Natural killer cell treated with Interleukin-12 subunit alpha and Interleukin-12 subunit beta and Interleukin-15 and Interleukin-18, amount 100 ng/mL, for 72 hours (primary cell): ENCODE measurements around the gene TM9SF3. TPM values are rescaled to one million over a fixed set of nuclear protein-coding genes. Genes with fewer than 3 reads are reported as not detected.

ENCODE experiments used
- ATAC-seq, 2 donors: fragments of 150-1000 bp; cut with Tn5 transposase in 1 of 2; sonication (Bioruptor Pico), chemical (Tn5 transposase) in 1 of 2; 2 replicates each; pipeline ENCODE4 v1.10.0; 2021
- DNase-seq: peaks from one replicate; pipeline ENCODE4 v3.0.0; 2022; ENCODE audit warnings: low spot score
- H3K27ac Mint-ChIP-seq, 2 donors: 1 replicate in 1 of 2; 2 replicates in 1 of 2; pipeline ENCODE4 v1.8.0; 2022; ENCODE audit warnings: mixed read lengths in 2 of 2, mild to moderate bottlenecking in 1 of 2, moderate library complexity in 1 of 2
- H3K27me3 Mint-ChIP-seq, 2 donors: 1 replicate in 1 of 2; 2 replicates in 1 of 2; pipeline ENCODE4 v1.8.0; 2022; ENCODE audit warnings: mixed read lengths in 2 of 2
- H3K36me3 Mint-ChIP-seq: one replicate; pipeline ENCODE4 v1.8.0; 2022; ENCODE audit warnings: mixed read lengths
- H3K4me1 Mint-ChIP-seq, 2 donors: 1 replicate in 1 of 2; 2 replicates in 1 of 2; pipeline ENCODE4 v1.8.0; 2022; ENCODE audit warnings: low read depth in 2 of 2, mixed read lengths in 2 of 2, mild to moderate bottlenecking in 1 of 2
- H3K4me3 Mint-ChIP-seq: one replicate; pipeline ENCODE4 v1.8.0; 2022; ENCODE audit warnings: mixed read lengths
- H3K9me3 Mint-ChIP-seq: 2 replicates; pipeline ENCODE4 v1.8.0; 2022; ENCODE audit warnings: mixed read lengths
- total RNA-seq, 2 donors: library from RNA; stranded (reverse); gene quantifications; one replicate each; pipeline ENCODE4 v1.2.3, GENCODE V29; 2022

The TM9SF3 gene
- total RNA-seq, 2 donors from 2014 or later = 73.0 to 104 TPM

DNA sequence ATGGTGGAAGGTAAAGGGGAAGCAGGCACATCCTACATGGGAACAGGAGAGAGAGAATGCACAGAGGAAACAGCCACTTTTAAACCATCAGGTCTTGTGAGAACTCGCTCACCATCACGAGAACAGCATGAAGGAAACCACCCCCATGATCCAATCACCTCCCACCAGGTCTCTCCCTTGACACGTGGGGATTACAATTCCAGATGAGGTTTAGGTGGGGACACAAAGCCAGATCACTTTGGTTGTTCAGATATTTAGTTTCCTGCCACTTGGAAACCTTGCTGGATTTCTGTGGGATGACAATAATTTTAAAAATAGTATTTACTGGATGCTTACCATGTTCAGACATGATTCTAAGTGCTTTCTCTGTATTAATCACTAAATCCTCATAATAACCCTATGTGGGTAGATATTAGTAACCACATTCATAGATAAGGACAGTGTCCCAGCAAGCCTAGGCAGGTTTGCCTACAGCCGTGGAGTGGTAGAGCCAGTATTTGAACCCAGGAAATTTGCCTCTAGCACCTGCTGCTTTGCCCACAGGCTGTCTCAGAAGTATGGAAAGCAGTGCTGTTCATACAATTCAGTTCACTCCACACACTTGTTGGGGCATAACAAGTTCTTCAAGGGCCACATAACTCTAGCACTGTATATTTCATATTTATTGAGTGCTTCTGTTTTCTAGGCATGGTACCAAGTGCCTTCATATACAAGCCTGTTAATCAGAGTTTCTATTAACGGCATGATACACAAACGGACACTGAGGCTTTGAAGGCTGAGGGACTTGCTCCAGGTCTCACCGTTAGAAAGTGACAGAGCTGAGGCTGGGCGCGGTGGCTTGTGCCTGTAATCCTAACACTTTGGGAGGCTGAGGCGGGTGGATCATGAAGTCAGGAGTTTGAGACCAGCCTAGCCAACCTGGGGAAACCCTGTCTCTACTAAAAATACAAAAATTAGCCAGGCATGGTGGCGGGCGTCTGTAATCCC lies 81.4 kb downstream of the TM9SF3 start:
- no peak overlapping the region for H3K4me3 Mint-ChIP-seq
- DNase-seq (no peak), ATAC-seq (no peak)
- H3K27me3 Mint-ChIP-seq = peaks cover 5 to 8% of the 10 kb centered on the region in 2 donors
- H3K4me1 Mint-ChIP-seq = no peaks in the 10 kb centered on the region
- no peak overlapping the region for H3K27ac Mint-ChIP-seq
- no peaks in the 10 kb centered on the region for H3K9me3 Mint-ChIP-seq
- H3K36me3 Mint-ChIP-seq = no peaks in the 10 kb centered on the region

DNA sequence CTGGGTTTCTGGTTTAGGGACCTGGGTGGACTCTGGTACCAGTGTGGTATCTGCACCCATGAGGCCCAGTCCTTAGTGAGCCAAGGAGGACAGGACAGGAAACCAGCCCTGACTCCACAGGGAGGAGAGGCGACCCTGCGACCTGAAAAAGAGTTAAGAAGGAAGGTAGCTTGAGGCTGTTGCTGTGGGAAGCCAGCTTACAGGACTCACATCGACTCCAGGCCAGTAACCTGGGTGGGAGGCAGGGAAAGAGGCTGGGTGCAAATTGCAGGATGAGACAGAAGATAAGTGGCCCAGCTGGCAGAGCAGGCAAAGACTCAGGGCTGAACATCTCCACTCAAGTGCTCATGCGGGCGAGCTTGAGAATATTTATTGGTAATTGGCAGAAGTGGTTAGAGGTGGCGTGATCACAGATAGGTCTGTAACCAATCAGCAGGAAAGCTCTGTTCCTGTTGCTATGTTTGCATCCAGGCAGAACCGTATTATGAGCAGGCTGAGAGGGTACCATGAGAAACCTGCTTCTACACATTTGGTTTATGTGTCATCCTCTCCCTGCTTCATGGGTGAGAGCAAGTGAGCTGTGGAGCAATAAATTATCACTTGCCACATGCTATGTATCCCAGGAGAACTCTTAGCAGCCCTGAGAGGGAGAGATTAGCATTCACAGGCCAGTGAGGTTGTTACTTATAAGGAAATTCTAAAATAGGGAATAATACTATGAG lies 84.1 kb downstream of the TM9SF3 start:
- H3K27ac Mint-ChIP-seq = no peak overlapping the region
- no peaks in the 10 kb centered on the region for H3K36me3 Mint-ChIP-seq
- H3K4me3 Mint-ChIP-seq = no peak overlapping the region
- DNase-seq = no peak
- H3K9me3 Mint-ChIP-seq = no peaks in the 10 kb centered on the region
- peak in 1 of 2 donors; percentile 32 for ATAC-seq
- no peaks in the 10 kb centered on the region for H3K4me1 Mint-ChIP-seq
- H3K27me3 Mint-ChIP-seq = peaks cover 7 to 14% of the 10 kb centered on the region in 2 donors

DNA sequence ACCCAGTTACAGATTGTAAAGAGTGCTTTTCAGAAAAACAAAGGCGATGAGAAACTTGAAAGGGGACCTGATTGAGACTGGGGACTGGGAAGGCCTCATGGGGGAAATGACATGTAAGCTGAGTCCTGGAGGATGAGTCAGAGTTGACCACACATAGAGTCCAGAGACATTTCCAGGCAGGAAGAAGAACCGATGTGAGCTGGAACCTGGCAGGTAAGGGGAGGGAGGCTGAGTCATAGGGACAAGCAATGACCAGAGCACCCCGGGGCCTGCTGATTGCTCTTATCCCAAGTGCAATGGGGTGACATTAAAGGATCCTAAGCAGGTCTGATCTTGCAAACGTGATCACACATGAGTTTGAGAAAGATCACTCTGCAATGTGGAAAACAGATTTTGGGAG lies 84.8 kb downstream of the TM9SF3 start:
- DNase-seq (no peak), ATAC-seq (no peak)
- H3K9me3 Mint-ChIP-seq = no peaks in the 10 kb centered on the region
- no peak overlapping the region for H3K4me3 Mint-ChIP-seq
- H3K27me3 Mint-ChIP-seq = peaks cover 13 to 20% of the 10 kb centered on the region in 2 donors
- H3K36me3 Mint-ChIP-seq = no peaks in the 10 kb centered on the region
- H3K4me1 Mint-ChIP-seq = no peaks in the 10 kb centered on the region
- H3K27ac Mint-ChIP-seq = no peak overlapping the region

DNA sequence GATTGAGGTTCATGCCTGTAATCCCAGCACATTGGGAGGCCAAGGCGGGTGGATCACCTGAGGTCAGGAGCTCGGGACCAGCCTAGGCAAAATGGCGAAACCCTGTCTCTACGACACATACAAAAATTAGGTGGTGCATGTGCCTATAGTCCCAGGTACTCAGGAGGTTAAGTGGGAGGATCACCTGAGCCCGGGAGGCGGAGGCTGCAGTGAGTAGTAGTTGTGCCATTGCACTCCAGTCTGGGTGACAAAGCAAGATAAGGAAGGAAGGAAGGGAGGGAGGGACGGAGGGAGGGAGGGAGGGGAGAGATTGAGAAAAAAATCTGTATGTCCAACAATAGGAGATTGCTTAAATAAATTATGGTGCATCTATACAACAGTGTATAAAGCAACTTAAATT lies 86.3 kb downstream of the TM9SF3 start:
- Mint-ChIP-seq H3K4me1 (no peaks in the 10 kb centered on the region), H3K27me3 (peaks cover 13 to 26% of the 10 kb centered on the region in 2 donors), H3K9me3 (no peaks in the 10 kb centered on the region), H3K36me3 (no peaks in the 10 kb centered on the region), H3K4me3 (no peak overlapping the region), H3K27ac (no peak overlapping the region)
- ATAC-seq (no peak), DNase-seq (no peak)

DNA sequence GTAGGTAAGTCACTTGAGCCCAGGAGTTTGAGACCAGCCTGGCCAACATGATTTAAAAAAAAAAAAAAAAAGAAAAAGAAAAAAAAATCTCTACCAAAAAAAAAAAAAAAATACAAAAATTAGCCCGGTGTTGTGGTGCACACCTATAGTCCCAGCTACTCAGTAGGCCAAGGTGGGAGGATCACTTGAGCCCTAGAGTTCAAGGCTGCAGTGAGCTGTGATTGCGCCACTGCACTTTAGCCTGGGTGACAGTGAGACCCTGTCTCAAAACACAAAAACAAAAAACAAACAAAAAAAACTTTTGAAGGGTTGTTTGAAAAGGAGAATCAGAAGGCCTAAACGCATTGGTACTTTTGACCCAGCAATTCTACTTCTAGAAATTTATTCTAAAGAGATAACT lies 86.8 kb downstream of the TM9SF3 start:
- peaks cover 13 to 26% of the 10 kb centered on the region in 2 donors for H3K27me3 Mint-ChIP-seq
- DNase-seq (no peak), ATAC-seq (no peak)
- H3K27ac Mint-ChIP-seq = no peak overlapping the region
- H3K4me3 Mint-ChIP-seq = no peak overlapping the region
- no peaks in the 10 kb centered on the region for H3K4me1 Mint-ChIP-seq
- H3K36me3 Mint-ChIP-seq = no peaks in the 10 kb centered on the region
- no peaks in the 10 kb centered on the region for H3K9me3 Mint-ChIP-seq

DNA sequence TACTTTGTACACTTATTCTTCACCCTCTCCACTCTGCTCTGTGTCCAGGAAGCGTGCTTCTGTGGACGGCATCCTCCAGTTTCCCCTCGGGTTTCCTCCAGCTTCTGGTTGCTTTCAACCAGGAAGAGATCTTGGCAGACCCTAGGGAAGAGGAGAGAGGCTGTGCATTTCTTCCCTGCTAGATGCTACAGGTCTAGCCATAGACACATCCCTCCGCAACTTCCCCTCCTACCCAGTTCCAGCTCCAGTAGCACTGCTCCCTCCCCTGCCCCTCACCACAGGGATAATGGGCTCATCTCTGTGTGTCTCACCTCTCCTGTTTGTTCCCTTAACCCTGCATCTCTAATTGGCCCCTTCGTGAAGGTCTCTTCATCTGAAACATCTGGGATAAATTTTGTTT lies 89.4 kb downstream of the TM9SF3 start:
- H3K4me1 Mint-ChIP-seq = no peaks in the 10 kb centered on the region
- DNase-seq = no peak
- no peak overlapping the region for H3K27ac Mint-ChIP-seq
- H3K27me3 Mint-ChIP-seq = peaks cover 21 to 35% of the 10 kb centered on the region in 2 donors
- ATAC-seq = no peak
- no peaks in the 10 kb centered on the region for H3K36me3 Mint-ChIP-seq
- H3K9me3 Mint-ChIP-seq = no peaks in the 10 kb centered on the region
- no peak overlapping the region for H3K4me3 Mint-ChIP-seq

DNA sequence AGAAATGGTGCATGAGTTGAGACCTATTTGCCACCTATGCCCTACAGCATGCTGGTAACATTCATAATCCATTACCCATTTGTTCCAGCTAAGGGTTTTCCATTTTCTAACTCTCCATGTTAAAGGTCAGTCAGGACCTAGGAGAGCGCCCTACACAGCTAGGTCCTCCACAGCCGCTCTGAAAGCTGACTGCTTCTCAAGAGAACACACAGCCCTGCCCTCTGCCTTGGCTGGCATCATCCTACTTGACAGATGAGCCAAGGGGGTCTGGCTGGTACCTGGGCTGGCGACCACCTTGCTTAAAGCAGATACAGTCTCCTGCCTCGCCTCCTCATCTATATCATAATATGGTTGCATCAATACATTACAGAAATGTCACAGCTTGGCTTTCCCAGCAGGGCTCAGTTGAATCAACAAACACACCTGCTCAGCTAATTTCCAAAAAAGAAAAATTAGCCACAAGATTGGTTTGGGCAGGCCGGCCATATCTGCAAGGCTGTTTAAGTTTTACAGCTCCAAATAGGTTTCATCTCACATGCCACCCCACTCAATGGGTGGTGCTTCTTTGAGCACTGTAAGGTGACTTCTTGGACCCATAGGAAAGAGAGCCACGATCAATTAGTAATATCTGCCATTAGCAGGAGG lies 90.4 kb downstream of the TM9SF3 start:
- ATAC-seq (peak in 1 of 2 donors; percentile 44), DNase-seq (no peak)
- no peaks in the 10 kb centered on the region for H3K9me3 Mint-ChIP-seq
- H3K27ac Mint-ChIP-seq = no peak overlapping the region
- H3K27me3 Mint-ChIP-seq = peaks cover 19 to 31% of the 10 kb centered on the region in 2 donors
- no peaks in the 10 kb centered on the region for H3K4me1 Mint-ChIP-seq
- H3K4me3 Mint-ChIP-seq = no peak overlapping the region
- no peaks in the 10 kb centered on the region for H3K36me3 Mint-ChIP-seq

DNA sequence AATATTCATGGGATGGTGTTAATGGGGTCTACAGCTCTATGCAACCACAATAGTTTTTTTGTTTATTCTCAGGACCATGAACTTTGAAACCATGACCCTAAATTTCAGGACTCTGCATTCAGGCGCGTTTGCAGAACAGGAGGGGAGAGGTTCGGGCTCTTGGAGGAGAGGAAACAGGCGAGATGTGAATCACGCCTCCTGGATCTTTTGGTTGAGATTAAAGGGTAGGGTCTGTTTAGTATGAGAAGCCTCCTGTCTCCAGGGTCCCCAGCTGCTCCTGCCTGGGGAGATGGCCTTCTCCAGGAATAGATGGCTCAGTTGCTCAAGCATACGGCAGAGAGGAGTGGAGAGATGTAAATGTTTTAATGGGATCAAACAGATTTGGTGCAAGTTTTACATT lies 91.3 kb downstream of the TM9SF3 start:
- Mint-ChIP-seq H3K4me3 (no peak overlapping the region), H3K27ac (no peak overlapping the region), H3K9me3 (no peaks in the 10 kb centered on the region), H3K4me1 (no peaks in the 10 kb centered on the region), H3K36me3 (no peaks in the 10 kb centered on the region), H3K27me3 (peaks cover 22 to 27% of the 10 kb centered on the region in 2 donors)
- ATAC-seq = no peak
- DNase-seq = no peak

DNA sequence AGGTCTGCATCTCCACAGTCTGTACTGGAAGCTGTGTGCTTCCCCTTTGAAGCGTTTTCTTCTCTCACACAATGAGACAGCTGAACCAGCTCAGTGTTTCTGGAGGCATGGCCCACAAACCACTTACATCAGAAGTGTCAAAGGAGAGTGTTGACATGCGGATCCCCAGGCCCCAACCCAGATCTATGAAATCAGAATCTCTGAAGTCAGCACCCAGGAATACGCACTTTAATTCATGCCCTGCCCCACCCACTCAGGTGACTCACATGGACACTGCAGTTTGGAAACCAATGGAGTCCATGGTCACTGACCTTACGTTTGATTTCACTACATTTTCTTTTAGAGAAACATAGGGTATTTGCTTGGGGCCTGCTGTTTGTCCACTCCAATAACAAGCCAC lies 92.1 kb downstream of the TM9SF3 start:
- Mint-ChIP-seq H3K4me1 (no peaks in the 10 kb centered on the region), H3K36me3 (no peaks in the 10 kb centered on the region), H3K27ac (no peak overlapping the region), H3K9me3 (no peaks in the 10 kb centered on the region), H3K4me3 (no peak overlapping the region), H3K27me3 (peaks cover 22 to 27% of the 10 kb centered on the region in 2 donors)
- DNase-seq (no peak), ATAC-seq (no peak)

DNA sequence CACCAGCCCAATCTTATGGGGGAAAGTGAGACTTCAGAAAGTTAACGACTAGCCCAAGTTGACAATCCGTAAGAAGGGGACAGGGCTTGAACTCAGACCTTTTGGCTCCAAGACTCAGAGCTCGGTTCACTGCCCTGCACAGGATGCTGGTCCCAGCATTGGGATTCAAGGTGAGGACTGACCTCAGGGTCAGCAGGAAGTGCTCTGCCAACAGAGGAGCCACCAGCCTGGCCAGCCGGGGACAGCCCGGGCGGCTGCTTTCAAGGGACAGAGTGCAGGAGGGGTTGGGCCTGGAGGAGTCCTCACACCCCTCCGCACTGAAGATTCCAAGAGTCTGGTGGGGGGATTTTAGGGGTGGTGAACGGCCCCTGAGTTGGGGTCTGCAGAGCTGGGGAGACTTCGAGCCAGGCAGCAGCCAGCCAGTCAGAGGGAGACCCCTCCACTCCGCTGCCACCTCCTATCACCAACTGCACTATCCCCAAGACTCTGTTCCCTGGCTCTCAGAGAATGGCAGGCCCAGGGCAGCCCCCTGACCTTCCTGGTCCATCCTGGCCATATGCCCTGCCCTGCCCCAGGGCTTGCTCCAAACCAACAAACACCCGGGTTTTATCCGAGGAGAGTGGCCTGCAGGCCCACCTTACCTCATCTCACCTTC lies 92.8 kb downstream of the TM9SF3 start:
- no peaks in the 10 kb centered on the region for H3K4me1 Mint-ChIP-seq

DNA sequence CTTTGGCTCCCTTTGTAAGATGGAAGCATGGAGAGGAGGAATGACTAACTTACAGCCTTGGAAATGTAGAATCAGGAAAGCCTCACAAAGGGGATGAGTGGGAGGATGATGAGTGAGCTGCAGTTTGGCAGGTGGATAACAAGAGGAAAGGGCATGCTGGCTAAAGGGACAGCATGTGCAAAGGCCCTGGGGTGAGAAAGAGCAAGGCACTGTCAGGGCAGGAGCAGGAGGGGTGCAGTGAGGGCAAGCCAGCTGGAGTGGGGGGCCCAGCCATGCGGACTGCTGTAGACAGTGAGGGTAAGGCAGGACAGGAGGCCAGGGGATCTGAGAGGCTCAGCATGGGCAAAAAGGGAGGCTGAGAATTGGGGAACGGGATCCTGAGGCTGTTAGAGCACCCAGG lies 93.6 kb downstream of the TM9SF3 start:
- Mint-ChIP-seq H3K4me3 (no peak overlapping the region), H3K27ac (no peak overlapping the region), H3K9me3 (no peaks in the 10 kb centered on the region), H3K36me3 (no peaks in the 10 kb centered on the region), H3K4me1 (no peaks in the 10 kb centered on the region), H3K27me3 (peaks cover 25 to 31% of the 10 kb centered on the region in 2 donors)
- ATAC-seq (no peak), DNase-seq (no peak)

More for the DNA sequence above, 92.8 kb downstream of the TM9SF3 start:
- Mint-ChIP-seq H3K36me3 (no peaks in the 10 kb centered on the region), H3K27ac (no peak overlapping the region), H3K4me3 (no peak overlapping the region), H3K27me3 (peaks cover 23 to 31% of the 10 kb centered on the region in 2 donors), H3K9me3 (no peaks in the 10 kb centered on the region)
- ATAC-seq = peak in 1 of 2 donors; percentile 17
- no peak for DNase-seq

DNA sequence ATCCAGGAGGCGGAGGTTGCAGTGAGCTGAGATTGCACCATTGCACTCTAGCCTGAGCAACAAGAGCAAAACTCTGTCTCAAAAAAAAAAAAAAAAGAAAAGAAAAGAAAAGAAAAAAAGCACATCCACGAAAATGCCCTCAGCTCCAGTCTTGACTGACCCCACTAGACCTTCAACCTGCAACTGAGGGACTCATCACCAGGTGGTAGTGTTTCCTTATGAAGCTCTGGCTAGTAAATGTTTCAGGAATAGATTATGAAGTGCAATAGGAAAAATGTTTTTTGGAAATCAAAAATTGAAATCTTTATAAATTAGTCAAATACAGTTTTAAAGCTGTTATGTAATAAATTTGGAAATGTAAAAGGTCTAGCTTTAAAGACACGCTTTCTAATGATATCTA lies 95.5 kb downstream of the TM9SF3 start:
- DNase-seq (no peak), ATAC-seq (no peak)
- H3K27me3 Mint-ChIP-seq = peaks cover 15 to 17% of the 10 kb centered on the region in 2 donors
- H3K9me3 Mint-ChIP-seq = no peaks in the 10 kb centered on the region
- H3K4me3 Mint-ChIP-seq = no peak overlapping the region
- H3K27ac Mint-ChIP-seq = no peak overlapping the region
- no peaks in the 10 kb centered on the region for H3K36me3 Mint-ChIP-seq
- H3K4me1 Mint-ChIP-seq = no peaks in the 10 kb centered on the region

DNA sequence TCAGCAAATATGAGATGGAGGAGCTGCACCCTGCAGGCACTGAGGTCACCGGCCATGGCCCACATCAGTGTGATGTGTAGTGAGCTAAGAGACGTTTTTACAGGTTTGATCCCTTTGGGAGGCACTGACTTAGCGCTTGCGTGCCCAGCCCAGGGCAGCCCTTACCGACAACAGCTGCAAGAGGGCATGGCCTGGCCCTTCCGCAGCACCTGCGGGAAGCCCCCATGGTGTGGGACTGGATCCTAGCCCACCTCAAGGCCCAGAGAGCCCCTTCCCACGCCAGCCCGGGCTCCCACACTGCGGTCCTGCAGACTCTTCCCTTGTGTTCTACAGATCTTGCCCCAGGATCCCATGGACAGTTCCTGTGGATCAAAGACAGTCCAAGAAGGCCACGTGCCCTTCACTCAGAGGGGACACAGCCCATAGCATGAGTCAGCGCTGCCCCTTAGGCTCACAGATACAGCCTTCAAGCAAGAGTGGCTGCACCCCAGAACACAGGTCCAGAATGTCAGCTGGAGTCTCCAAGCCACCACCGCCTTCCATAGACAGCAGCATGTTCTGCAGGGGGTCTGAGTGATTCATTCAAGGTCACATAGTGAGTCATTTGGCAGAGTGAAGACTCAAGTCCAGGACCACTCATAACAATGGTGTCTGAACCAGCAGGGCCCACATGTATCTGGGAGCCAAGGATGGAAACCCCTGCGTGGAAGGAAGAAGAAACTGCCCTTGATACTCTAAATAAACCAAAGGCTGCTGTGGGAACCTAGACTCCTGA lies 98.5 kb downstream of the TM9SF3 start:
- peaks cover 4 to 13% of the 10 kb centered on the region in 2 donors for H3K4me1 Mint-ChIP-seq
- no peaks in the 10 kb centered on the region for H3K36me3 Mint-ChIP-seq
- no peak overlapping the region for H3K4me3 Mint-ChIP-seq
- H3K9me3 Mint-ChIP-seq = no peaks in the 10 kb centered on the region
- ATAC-seq = peak; percentile 28 to 33
- no peak for DNase-seq
- H3K27ac Mint-ChIP-seq = no peak overlapping the region
- peaks cover 22 to 38% of the 10 kb centered on the region in 2 donors for H3K27me3 Mint-ChIP-seq
